Transverse colon (tissue), 4 donors: ENCODE measurements around the gene PRR7.

Experiments used
- CTCF ChIP-seq, 5 experiments: fragments of 200-600 bp in 3 of 5; fragments of 450-650 bp in 2 of 5; sonication (generic) in 3 of 5; IDR thresholded peaks; 1 replicate in 2 of 5; 2 replicates in 3 of 5; pipeline ENCODE4 v1.5.1; 2016 to 2017; ENCODE audit warnings: antibody characterized with exemption in 5 of 5, inconsistent platforms in 3 of 5, mild to moderate bottlenecking in 2 of 5, moderate library complexity in 1 of 5
- EP300 ChIP-seq: sonication (generic); formaldehyde crosslinking; IDR thresholded peaks from one replicate; pipeline ENCODE4 v1.6.1; 2017; ENCODE audit warnings: antibody characterized with exemption, low read depth
- POLR2A ChIP-seq: fragments of 450-650 bp; IDR thresholded peaks from one replicate; pipeline ENCODE4 v1.6.1; 2016; ENCODE audit warnings: antibody characterized with exemption, mild to moderate bottlenecking, moderate library complexity
- POLR2AphosphoS5 ChIP-seq, 3 donors: sonication (generic); formaldehyde crosslinking; IDR thresholded peaks; one replicate each; pipeline ENCODE4 v1.6.1; 2016; ENCODE audit warnings: antibody characterized with exemption in 3 of 3

DNA sequence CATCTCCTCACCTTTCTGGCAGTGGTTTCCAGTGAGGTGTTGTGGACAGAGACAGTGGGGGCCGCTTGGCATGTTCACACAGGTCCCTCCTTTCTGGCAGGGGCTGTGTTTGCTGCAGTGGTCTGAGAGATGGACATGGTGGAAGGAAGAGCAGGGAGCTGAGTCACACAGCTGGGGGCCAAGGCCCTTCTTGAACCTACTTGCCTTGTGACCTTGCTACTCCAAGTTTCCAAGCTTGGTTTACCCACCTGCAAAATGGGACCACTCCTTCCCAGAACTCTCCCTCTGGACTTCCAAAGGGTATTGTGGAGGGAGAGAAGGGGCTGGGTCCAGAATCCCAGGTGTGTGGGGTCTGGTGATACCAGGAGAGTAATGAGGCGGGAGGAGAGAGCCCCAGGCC lies 41.3 kb upstream of the PRR7 start:
- TF ChIP-seq POLR2A (no peak), CTCF (IDR thresholded peaks at IDR 0.05) (no peak), POLR2AphosphoS5 (IDR thresholded peaks at IDR 0.05) (no peak), EP300 (no peak)
